HS-5 (cell line): Measurements from ENCODE around the gene TUBGCP4.

ENCODE experiments used
- DNase-seq: peaks from one replicate; pipeline ENCODE4 v3.0.0-alpha.2; 2012; ENCODE audit warnings: low read depth

The TUBGCP4 gene

DNA sequence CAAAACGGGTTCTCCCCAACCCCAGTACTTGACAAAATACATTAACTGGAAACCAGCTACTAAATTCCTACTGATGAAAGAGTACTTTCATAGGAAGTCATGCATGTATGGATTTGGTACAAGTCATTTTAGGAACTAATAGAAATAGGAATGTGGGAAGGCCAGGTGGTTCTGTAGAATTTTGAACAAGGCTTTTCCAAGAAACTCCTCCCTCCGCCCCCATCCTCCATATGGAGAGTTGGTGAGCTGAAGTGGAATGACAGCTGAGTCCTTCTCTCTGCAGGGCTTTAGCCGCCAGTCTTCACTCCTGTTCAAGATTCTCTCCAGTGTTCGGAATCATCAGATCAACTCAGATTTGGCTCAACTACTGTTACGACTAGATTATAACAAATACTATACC lies 33.2 kb downstream of the TUBGCP4 start:
- no peak for DNase-seq

DNA sequence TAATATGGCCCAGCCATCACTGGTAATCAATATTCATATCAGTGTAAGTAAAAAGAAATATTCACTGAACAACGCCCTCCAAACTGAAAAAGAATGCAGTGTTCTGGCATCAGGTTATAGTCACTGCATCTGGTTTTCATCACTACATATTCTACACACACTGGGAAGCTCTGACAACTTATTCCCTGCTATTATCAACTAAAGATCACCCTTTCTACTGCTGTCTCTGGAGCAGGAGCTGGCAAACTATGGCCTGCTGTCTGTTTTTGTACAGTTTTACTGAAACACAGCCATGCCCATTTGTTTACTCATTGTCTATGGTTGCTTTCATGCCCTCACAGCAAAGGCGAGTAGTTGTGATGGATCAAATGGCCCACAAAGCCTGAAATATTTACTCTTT lies 35.3 kb downstream of the TUBGCP4 start:
- DNase-seq, result no peak

DNA sequence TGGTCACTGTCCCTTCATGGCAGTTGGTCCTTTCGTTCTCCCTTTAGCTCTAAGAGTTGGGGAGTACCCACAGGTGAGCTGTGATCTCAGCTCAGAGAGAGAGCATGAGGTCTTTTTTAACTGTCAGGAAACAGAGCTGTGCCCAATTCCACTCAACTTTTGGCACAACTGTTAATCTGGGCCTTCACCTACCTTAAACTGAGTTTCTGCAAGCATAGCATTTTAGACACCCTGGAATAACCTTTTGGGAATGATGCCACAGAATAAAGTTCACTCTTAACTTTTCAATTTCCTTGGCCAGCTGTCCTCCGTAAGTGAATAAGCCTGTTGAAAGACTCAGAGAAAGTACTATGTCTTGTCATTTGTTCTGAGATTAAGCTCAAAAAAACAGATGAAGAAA lies 35.9 kb downstream of the TUBGCP4 start:
- DNase-seq, result no peak

- DNase-seq, result no peak
Measured at GRCh38 chr15:43408789-43409188, 37.9 kb downstream of the TUBGCP4 start.

GRCh38 chr15:43410572-43411214 lies 39.8 kb downstream of the TUBGCP4 start:
- no peak for DNase-seq

- DNase-seq, result no peak
Measured at GRCh38 chr15:43412096-43412495, 41.2 kb downstream of the TUBGCP4 start.

DNA sequence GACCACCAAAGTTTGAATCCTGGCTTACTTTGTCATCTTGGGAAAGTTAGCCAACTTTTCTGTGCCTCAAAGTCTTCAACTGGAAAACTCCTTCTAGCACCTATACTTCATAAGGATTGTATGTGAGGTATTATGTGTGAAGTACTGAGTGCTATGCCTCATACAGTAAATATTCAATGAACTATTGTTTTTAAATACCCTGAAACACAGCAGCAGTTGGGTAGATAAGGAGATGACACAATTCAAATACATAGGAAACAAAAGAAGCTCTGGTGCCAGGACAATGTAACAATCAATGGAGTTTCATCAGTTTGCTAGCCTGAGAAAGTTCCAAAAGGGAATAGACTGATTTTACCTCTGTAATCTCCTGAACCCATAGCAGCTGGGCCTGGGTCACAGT lies 43.3 kb downstream of the TUBGCP4 start:
- no peak for DNase-seq

DNA sequence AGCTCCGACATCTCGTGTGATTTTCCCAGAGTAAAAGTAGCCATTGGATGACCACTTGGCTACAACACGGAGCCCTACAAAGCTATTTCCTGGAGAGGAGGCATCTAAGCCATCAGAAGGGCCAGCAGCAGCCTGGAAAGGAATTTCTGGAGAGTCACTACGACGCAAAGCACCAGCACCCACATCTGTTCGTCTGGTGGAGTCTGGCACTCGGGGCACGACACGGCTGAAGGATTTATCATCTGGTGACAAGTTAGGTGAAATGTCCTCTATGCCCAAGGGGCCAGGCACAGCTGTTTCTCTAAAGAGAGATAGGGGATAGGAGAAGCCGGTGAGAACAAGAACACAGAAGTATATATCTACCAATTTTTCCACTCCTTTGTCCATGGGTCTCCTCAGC lies 49.5 kb downstream of the TUBGCP4 start:
- no peak for DNase-seq

DNA sequence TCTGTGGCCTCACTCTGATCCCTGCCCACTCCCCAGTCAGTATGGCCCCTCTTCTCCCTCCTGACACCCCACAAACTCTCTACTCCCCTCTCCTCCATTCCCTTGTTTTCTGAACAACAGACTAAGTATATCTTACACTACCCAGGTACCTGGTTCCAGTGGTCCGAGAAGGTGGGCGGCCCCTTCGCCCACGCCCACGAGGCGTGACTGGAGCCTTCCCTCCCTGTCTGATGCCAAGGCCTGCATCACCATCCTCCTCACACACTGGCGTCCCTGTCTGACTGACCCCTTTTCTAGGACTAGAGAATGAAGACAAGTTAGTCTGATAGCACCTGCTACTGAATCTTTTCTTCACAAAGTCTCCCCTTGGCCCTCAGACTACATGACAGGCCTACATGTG lies 50.0 kb downstream of the TUBGCP4 start:
- DNase-seq, result no peak

DNA sequence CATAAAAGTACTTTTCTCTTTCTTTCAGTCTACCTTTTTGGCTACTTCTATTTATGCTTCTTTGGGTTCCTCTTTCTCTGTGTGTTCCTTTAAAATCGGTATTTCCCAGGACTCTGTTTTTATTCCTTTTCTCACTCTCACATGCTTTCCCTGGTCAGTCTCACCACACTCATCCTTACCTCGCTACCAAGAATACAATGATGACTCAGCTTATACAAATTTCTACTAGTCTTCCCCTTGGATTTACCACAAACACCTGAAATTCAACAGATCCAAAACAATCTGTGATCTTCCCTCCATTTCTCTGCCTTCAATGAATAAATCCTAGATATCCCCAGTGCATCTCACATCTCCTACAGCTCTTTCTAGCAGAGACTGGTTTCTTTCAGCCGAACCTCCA lies 52.9 kb downstream of the TUBGCP4 start:
- DNase-seq, result no peak

GRCh38 chr15:43429687-43430086 lies 58.8 kb downstream of the TUBGCP4 start:
- DNase-seq, result no peak

GRCh38 chr15:43433165-43433564 lies 62.3 kb downstream of the TUBGCP4 start:
- DNase-seq, result no peak

DNA sequence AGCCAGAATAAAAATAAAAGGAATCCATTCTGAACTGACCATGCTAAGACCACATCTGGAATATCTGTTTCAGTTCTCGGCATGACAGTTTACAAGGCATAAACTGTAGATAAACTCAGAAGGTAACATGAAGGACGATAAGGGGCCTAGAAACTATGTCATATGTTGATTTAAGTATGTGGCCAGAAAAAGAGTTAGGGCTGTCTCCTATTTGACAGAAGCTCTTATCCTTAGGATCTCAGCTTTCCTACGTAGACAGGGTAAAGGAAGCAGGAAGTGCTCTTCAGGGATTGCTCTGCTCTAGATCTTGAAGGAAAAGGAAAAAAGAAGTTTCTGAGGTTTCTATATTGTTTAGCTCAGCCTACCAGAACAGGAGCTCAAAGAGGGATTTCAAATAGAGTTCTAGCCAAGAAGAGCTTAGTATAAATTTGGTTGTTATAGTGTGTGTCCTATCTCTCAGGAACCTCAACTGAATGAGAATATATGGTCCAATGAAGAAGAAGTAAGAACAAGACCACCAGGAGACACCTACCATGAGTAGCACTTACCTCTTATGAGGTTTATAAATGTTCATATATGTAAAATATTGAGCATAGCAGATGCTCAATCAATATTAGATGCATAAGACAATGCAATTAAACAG lies 62.9 kb downstream of the TUBGCP4 start:
- DNase-seq, result no peak

GRCh38 chr15:43434446-43434845 lies 63.5 kb downstream of the TUBGCP4 start:
- DNase-seq, result no peak

DNA sequence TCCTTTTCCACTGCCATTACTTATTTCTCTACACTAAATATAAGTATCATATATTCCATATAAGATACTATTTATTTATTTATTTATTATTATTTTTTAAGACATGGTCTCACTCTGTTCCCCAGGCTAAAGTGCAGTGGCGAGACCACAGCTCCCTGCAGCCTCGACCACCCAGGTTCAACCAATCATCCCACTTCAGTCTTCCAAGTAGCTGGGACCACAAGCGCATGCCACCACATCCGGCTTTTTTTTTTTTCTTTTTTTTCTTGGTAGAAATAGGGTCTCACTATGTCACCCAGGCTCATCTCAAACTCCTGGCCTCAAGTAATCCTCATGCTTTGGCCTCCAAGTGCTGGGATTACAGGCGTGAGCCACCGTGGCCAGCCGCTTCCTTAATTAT lies 65.5 kb downstream of the TUBGCP4 start:
- no peak for DNase-seq

- no peak for DNase-seq
Measured at GRCh38 chr15:43439268-43439667, 68.4 kb downstream of the TUBGCP4 start.

DNA sequence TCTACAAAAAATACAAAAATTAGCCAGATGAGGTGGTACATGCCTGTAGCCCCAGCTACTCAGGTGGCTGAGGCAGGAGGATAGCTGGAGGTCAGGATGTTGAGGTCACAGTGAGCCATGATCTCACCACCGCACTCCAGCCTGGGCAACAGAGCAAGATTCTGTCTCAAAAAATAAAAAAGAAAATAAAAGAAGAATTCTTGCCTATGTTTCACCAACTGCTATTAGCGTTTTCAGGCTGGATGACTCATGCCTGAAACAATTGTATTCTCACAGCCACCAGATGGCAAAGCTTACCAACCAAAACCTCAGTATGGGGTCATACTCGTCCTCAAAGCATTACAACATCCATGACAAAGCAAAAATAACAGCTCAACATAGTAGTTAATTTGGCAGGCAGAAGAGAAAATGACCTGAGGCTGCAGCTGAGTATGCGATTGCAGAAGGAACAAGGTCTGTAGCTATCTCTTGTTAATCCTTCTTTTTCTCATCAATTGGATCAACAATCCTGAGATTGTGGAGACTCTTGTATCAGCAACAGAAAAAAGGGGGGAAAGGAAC lies 69.9 kb downstream of the TUBGCP4 start:
- DNase-seq, result peak; percentile 96

DNA sequence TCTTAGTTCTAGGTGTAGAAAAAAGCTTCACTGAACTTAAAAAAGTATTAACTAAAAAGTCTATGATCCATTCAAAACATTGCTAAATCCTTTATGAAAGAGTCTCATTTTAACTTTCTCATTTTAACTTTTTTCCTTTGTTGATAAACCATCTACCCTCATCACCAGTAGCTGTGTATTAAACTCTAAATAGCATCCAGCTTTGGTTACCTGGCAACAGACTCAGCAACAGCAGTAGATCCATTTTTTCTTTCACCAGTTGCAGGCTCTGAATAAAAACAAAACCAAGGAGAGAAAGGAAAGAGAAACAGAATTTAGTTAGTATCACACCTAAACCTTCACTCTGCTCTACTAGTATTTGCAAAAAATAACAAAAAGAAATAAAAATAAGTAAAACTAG lies 70.4 kb downstream of the TUBGCP4 start:
- peak; percentile 9 for DNase-seq

- DNase-seq, result no peak
Measured at GRCh38 chr15:43446344-43446743, 75.4 kb downstream of the TUBGCP4 start.

- DNase-seq, result no peak
Measured at GRCh38 chr15:43449981-43450380, 79.1 kb downstream of the TUBGCP4 start.
